ENCODE data around the gene RALGPS1. TPM values are rescaled to one million over a fixed set of nuclear protein-coding genes. Genes with fewer than 3 reads are reported as not detected.

The RALGPS1 gene
- total and polyA plus RNA-seq, 2 of the 13 experiments (the other 11 are each of a cell fraction or from before 2014, with no cell fraction given): 3.7 to 6.5 TPM

GRCh38 chr9:127203681-127204327 is 289.2 kb downstream of the RALGPS1 start:
- TF ChIP-seq RFXANK (CRISPR knock-in tag; IDR thresholded peaks at IDR 0.05): no peak
- FAIRE-seq: no peak

GRCh38 chr9:127204771-127205470 is 290.3 kb downstream of the RALGPS1 start:
- Histone ChIP-seq H3K4me2 (ENCODE audit: low read depth, low read length) (no peak overlapping the region), H3K9ac (ENCODE audit: insufficient read depth, low read depth, low read length) (no peak overlapping the region), H3K27ac (ENCODE audit: extremely low read length, insufficient read depth, low read length) (no peak overlapping the region), H4K20me1 (ENCODE audit: insufficient read depth, low read length) (no peaks in the 10 kb centered on the region), H3K4me3 (replicated peaks in 1 of 3; ENCODE audit: insufficient read depth in 1 of 3, low read depth in 2 of 3, low read length in 3 of 3) (no peak overlapping the region), H3K9me3 (ENCODE audit: low read length) (no peaks in the 10 kb centered on the region), H2AFZ (ENCODE audit: low read length) (no peak overlapping the region), H3K36me3 (replicated peaks in 1 of 2; ENCODE audit: control insufficient read depth in 1 of 2, insufficient read depth in 2 of 2, low read length in 2 of 2) (no peaks in the 10 kb centered on the region), H3K79me2 (ENCODE audit: insufficient read depth, low read length) (no peaks in the 10 kb centered on the region), H3K27me3 (ENCODE audit: control insufficient read depth in 1 of 2, insufficient read depth in 2 of 2, low read length in 2 of 2) (no peaks in the 10 kb centered on the region), H3K4me1 (ENCODE audit: insufficient read depth, low read length) (peaks cover 9% of the 10 kb centered on the region)
- TF ChIP-seq STAG1 (CRISPR knock-in tag; IDR thresholded peaks at IDR 0.05) (peak; percentile 49), FOSL2 (CRISPR knock-in tag; IDR thresholded peaks at IDR 0.05) (peak; percentile 45), TBX3 (IDR thresholded peaks at IDR 0.05; ENCODE audit: borderline replicate concordance) (no peak), HIC2 (CRISPR knock-in tag; IDR thresholded peaks at IDR 0.05; ENCODE audit: low read depth) (no peak), XRCC5 (optimal IDR thresholded peaks at IDR 0.05; ENCODE audit: low read length) (peak; percentile 26)
- TF ChIP-seq, protein P1, sequence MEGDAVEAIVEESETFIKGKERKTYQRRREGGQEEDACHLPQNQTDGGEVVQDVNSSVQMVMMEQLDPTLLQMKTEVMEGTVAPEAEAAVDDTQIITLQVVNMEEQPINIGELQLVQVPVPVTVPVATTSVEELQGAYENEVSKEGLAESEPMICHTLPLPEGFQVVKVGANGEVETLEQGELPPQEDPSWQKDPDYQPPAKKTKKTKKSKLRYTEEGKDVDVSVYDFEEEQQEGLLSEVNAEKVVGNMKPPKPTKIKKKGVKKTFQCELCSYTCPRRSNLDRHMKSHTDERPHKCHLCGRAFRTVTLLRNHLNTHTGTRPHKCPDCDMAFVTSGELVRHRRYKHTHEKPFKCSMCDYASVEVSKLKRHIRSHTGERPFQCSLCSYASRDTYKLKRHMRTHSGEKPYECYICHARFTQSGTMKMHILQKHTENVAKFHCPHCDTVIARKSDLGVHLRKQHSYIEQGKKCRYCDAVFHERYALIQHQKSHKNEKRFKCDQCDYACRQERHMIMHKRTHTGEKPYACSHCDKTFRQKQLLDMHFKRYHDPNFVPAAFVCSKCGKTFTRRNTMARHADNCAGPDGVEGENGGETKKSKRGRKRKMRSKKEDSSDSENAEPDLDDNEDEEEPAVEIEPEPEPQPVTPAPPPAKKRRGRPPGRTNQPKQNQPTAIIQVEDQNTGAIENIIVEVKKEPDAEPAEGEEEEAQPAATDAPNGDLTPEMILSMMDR (CRISPR knock-in tag; IDR thresholded peaks at IDR 0.05): peak; percentile 33; the same call in 1 of the 2 replicates
- DNase-seq (ENCODE audit: low spot score) (peak; percentile 31), ATAC-seq (peak; percentile 68), FAIRE-seq (no peak)
- POLR2A ChIA-PET: no interaction called here
- no TSS peak for BruUV-seq (replicated peaks)
- in situ Hi-C loops (cut with HindIII; ENCODE audit: extremely low pct_ligation_motif_present, low pct_unique_long_range_greater_than_20kb): no loop called here
- CTCF ChIA-PET (ENCODE audit: low intra/inter-chr PET ratio, low total read pairs): interaction anchor here (1.3 kb wide), 1 partner anchor 213 kb away, joined by 4 read pairs; no protein-coding TSS in a partner anchor
- 15% methylated on average over 4 of the region's 7 CpGs for WGBS (ENCODE audit: low lambda C conversion rate)
- intact Hi-C loops (cut with micrococcal nuclease; ENCODE audit: unreplicated experiment): no loop called here

More at GRCh38 chr9:127203681-127204327, 289.2 kb downstream of the RALGPS1 start:
- Histone ChIP-seq H3K9ac (ENCODE audit: insufficient read depth, low read depth, low read length) (no peak overlapping the region), H2AFZ (ENCODE audit: low read length) (no peak overlapping the region), H3K27me3 (ENCODE audit: control insufficient read depth in 1 of 2, insufficient read depth in 2 of 2, low read length in 2 of 2) (no peaks in the 10 kb centered on the region), H3K36me3 (replicated peaks in 1 of 2; ENCODE audit: control insufficient read depth in 1 of 2, insufficient read depth in 2 of 2, low read length in 2 of 2) (no peaks in the 10 kb centered on the region), H3K79me2 (ENCODE audit: insufficient read depth, low read length) (no peaks in the 10 kb centered on the region), H3K4me3 (replicated peaks in 1 of 3; ENCODE audit: insufficient read depth in 1 of 3, low read depth in 2 of 3, low read length in 3 of 3) (no peak overlapping the region), H4K20me1 (ENCODE audit: insufficient read depth, low read length) (no peaks in the 10 kb centered on the region), H3K4me2 (ENCODE audit: low read depth, low read length) (no peak overlapping the region), H3K9me3 (ENCODE audit: low read length) (no peaks in the 10 kb centered on the region), H3K27ac (ENCODE audit: extremely low read length, insufficient read depth, low read length) (no peak overlapping the region), H3K4me1 (ENCODE audit: insufficient read depth, low read length) (peaks cover 5% of the 10 kb centered on the region)
- no peak for ATAC-seq
- CTCF ChIA-PET (ENCODE audit: low intra/inter-chr PET ratio, low total read pairs): interaction anchor here (1.3 kb wide), 1 partner anchor 214 kb away, joined by 4 read pairs; no protein-coding TSS in a partner anchor
- in situ Hi-C loops (cut with HindIII; ENCODE audit: extremely low pct_ligation_motif_present, low pct_unique_long_range_greater_than_20kb): no loop called here
- no TSS peak for BruUV-seq (replicated peaks)
- 79% methylated on average over 1 of the region's 5 CpGs for WGBS (ENCODE audit: low lambda C conversion rate)
- no peak for DNase-seq (ENCODE audit: low spot score)
- intact Hi-C loops (cut with micrococcal nuclease; ENCODE audit: unreplicated experiment): no loop called here
- POLR2A ChIA-PET: no interaction called here

Measured in HepG2 (cell line).